H1 (cell line): ENCODE results near the gene WFDC1. TPM values are rescaled to one million over a fixed set of nuclear protein-coding genes. Genes with fewer than 3 reads are reported as not detected.
A peak's percentile ranks its signal among the peaks of the same experiment; 100 is the strongest.

Source experiments
- CHD7 ChIP-seq: fragments of 300-600 bp; sonication (generic); IDR thresholded peaks from 2 replicates; pipeline ENCODE4 v1.7.1; 2012; ENCODE audit warnings: low read length, moderate library complexity, mild to moderate bottlenecking, inconsistent platforms; ENCODE audit not compliant: insufficient replicate concordance
- CTCF ChIP-seq, 3 experiments: IDR thresholded peaks; 1 replicate in 2 of 3; 2 replicates in 1 of 3; pipeline versions ENCODE4 v1.5.1 to v1.6.1; 2011; ENCODE audit warnings: low read length in 3 of 3, mild to moderate bottlenecking in 3 of 3, inconsistent platforms in 2 of 3, low read depth in 1 of 3, moderate library complexity in 1 of 3; ENCODE audit not compliant: insufficient read depth in 1 of 3; ENCODE audit errors: control extremely low read depth in 1 of 3
- GABPA ChIP-seq: IDR thresholded peaks from 2 replicates; pipeline ENCODE4 v1.6.1; 2011; ENCODE audit warnings: mild to moderate bottlenecking, low read length, moderate library complexity, borderline replicate concordance; ENCODE audit not compliant: insufficient read depth
- HDAC2 ChIP-seq, 2 experiments: fragments of 300-600 bp in 1 of 2; sonication (generic) in 1 of 2; IDR thresholded peaks; 2 replicates each; pipeline ENCODE4 v1.6.1; 2011 to 2012; ENCODE audit warnings: low read depth in 2 of 2, low read length in 2 of 2, mild to moderate bottlenecking in 2 of 2, moderate library complexity in 2 of 2, borderline replicate concordance in 1 of 2, inconsistent platforms in 1 of 2
- KDM5A ChIP-seq: fragments of 200-600 bp; IDR thresholded peaks from 2 replicates; pipeline ENCODE4 v1.7.1; 2012; ENCODE audit warnings: mild to moderate bottlenecking, low read length, inconsistent platforms, mixed read lengths
- SUZ12 ChIP-seq: fragments of 200-600 bp; sonication (generic); IDR thresholded peaks from 2 replicates; pipeline ENCODE4 v1.6.1; 2012; ENCODE audit warnings: mild to moderate bottlenecking, inconsistent platforms, low read length, moderate library complexity, mixed read lengths
- TEAD4 ChIP-seq: IDR thresholded peaks from 2 replicates; pipeline ENCODE4 v1.6.1; 2012; ENCODE audit warnings: low read depth, low read length, inconsistent platforms, mixed read lengths
- polyA plus RNA-seq, 7 experiments: library from polyadenylated mRNA; depleted of rRNA in 3 of 7; stranded (reverse) in 5 of 7; unstranded in 2 of 7; fragments of >200 nt in 5 of 7; fragments of 200-250 nt in 2 of 7; gene quantifications; 1 replicate in 5 of 7; 2 replicates in 1 of 7; 4 replicates in 1 of 7; pipeline versions ENCODE4 v1.2.1 to v1.2.3, GENCODE V29; 2011 to 2013; ENCODE audit warnings: missing spikeins in 2 of 7, mixed read lengths in 2 of 7
- total RNA-seq: library from RNA; stranded (reverse); fragmentation: NEBNext Ultra II Directional; extraction: Animal tissue kit (Norgen Biotek cat#: 25700); gene quantifications from 2 replicates; pipeline ENCODE4 v1.2.1, GENCODE V29; 2021

The WFDC1 gene
- total and polyA plus RNA-seq, 2 of the 8 experiments (the other 6 are each of a cell fraction or from before 2014, with no cell fraction given), result 0.70 to 1.1 TPM

GRCh38 chr16:84332975-84333684 is 38.5 kb downstream of the WFDC1 start (continued):
- no peak for TF ChIP-seq CHD7
- TF ChIP-seq TEAD4, result no peak
- no peak for TF ChIP-seq KDM5A
- TF ChIP-seq CTCF (IDR thresholded peaks at IDR 0.05; ENCODE audit: control extremely low read depth in 1 of 3, insufficient read depth in 1 of 3, low read depth in 1 of 3, low read length in 3 of 3), result peak; percentile 6 to 19 (median 8); a peak in 2 of 4 replicates
- TF ChIP-seq SUZ12, result no peak
- no peak for TF ChIP-seq GABPA
- no peak for TF ChIP-seq HDAC2 (IDR thresholded peaks at IDR 0.05; ENCODE audit: borderline replicate concordance in 1 of 2, low read depth in 2 of 2, low read length in 2 of 2)
